ENCODE results near the gene TMPO. TPM values are rescaled to one million over a fixed set of nuclear protein-coding genes. Genes with fewer than 3 reads are reported as not detected.
"Not testable (repeated sequence)": the region's sequence is repeated elsewhere in the genome, so short reads cannot be mapped to it uniquely, and the experiment has no call there.

Gene TMPO
- polyA plus RNA-seq (ENCODE audit: insufficient read length in 10 of 10), result 100 to 1,000 TPM in 2 of 10 donors, 10 to 100 TPM in 8; 55.8 to 114 (median 82.6) TPM
- long read RNA-seq, donor 1, full-length matches to known transcripts, result 11 of 18 reads
- long read RNA-seq, donor 1, partial matches to known transcripts, result 7 of 18 reads
- long read RNA-seq, donor 1, other reads (novel, unspliced or antisense), result 0 of 18 reads
- long read RNA-seq, donor 2, full-length matches to known transcripts, result 5 of 55 reads
- long read RNA-seq, donor 2, partial matches to known transcripts, result 14 of 55 reads
- long read RNA-seq, donor 2, other reads (novel, unspliced or antisense), result 36 of 55 reads
- long read RNA-seq, donor 3, result 0 reads
- long read RNA-seq, donor 4, full-length matches to known transcripts, result 12 of 17 reads
- long read RNA-seq, donor 4, partial matches to known transcripts, result 5 of 17 reads
- long read RNA-seq, donor 4, other reads (novel, unspliced or antisense), result 0 of 17 reads
- long read RNA-seq, donor 5, full-length matches to known transcripts, result 15 of 124 reads
- long read RNA-seq, donor 5, partial matches to known transcripts, result 109 of 124 reads
- long read RNA-seq, donor 5, other reads (novel, unspliced or antisense), result 0 of 124 reads
- long read RNA-seq, donor 6, full-length matches to known transcripts, result 14 of 20 reads
- long read RNA-seq, donor 6, partial matches to known transcripts, result 6 of 20 reads
- long read RNA-seq, donor 6, other reads (novel, unspliced or antisense), result 0 of 20 reads
- long read RNA-seq, donor 7, full-length matches to known transcripts, result 15 of 15 reads
- long read RNA-seq, donor 7, partial matches to known transcripts, result 0 of 15 reads
- long read RNA-seq, donor 7, other reads (novel, unspliced or antisense), result 0 of 15 reads
- long read RNA-seq, donor 8, full-length matches to known transcripts, result 10 of 10 reads
- long read RNA-seq, donor 8, partial matches to known transcripts, result 0 of 10 reads
- long read RNA-seq, donor 8, other reads (novel, unspliced or antisense), result 0 of 10 reads
- long read RNA-seq, donor 9, partial matches to known transcripts, result 14 of 14 reads
- long read RNA-seq, donor 9, other reads (novel, unspliced or antisense), result 0 of 14 reads

DNA sequence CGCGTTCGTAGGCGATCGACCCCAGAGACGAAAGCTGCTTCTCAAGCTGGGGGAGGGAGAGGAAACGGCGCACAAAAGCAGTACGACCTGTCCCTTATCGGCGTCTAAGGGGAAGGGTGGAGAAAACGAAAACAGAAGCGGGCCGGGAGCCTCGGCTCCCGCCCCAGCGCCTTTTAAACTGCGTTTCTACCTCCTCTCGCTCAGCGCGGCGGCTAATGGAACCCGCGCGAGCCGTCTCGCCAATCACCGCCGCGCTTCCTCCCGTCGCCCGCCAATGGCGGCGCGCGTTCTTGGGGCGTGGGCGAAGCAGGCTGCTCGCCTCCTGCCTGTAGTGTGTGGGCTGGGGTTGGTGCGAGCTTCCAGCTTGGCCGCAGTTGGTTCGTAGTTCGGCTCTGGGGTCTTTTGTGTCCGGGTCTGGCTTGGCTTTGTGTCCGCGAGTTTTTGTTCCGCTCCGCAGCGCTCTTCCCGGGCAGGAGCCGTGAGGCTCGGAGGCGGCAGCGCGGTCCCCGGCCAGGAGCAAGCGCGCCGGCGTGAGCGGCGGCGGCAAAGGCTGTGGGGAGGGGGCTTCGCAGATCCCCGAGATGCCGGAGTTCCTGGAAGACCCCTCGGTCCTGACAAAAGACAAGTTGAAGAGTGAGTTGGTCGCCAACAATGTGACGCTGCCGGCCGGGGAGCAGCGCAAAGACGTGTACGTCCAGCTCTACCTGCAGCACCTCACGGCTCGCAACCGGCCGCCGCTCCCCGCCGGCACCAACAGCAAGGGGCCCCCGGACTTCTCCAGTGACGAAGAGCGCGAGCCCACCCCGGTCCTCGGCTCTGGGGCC lies at the start of gene TMPO:
Gene TMPO (plus strand): TSS at position 304 of the 824 bp plus-strand sequence. CDS start 278 bp downstream, at position 582.
- peak; percentile 95 to 99 (median 98) for DNase-seq

GRCh38 chr12:98465950-98466602 lies 49.3 kb upstream of the TMPO start:
- no peak for DNase-seq

- DNase-seq, result no peak
Measured at GRCh38 chr12:98466640-98467400, 48.6 kb upstream of the TMPO start.

GRCh38 chr12:98469109-98469508 lies 46.3 kb upstream of the TMPO start:
- DNase-seq, result no peak

- no peak for DNase-seq
Measured at GRCh38 chr12:98470469-98471082, 44.8 kb upstream of the TMPO start.

GRCh38 chr12:98471085-98471484 lies 44.3 kb upstream of the TMPO start:
- DNase-seq, result no peak

- DNase-seq, result no peak
Measured at GRCh38 chr12:98475565-98475908, 39.9 kb upstream of the TMPO start.

GRCh38 chr12:98478606-98479005 lies 36.8 kb upstream of the TMPO start:
- DNase-seq, result no peak

DNA sequence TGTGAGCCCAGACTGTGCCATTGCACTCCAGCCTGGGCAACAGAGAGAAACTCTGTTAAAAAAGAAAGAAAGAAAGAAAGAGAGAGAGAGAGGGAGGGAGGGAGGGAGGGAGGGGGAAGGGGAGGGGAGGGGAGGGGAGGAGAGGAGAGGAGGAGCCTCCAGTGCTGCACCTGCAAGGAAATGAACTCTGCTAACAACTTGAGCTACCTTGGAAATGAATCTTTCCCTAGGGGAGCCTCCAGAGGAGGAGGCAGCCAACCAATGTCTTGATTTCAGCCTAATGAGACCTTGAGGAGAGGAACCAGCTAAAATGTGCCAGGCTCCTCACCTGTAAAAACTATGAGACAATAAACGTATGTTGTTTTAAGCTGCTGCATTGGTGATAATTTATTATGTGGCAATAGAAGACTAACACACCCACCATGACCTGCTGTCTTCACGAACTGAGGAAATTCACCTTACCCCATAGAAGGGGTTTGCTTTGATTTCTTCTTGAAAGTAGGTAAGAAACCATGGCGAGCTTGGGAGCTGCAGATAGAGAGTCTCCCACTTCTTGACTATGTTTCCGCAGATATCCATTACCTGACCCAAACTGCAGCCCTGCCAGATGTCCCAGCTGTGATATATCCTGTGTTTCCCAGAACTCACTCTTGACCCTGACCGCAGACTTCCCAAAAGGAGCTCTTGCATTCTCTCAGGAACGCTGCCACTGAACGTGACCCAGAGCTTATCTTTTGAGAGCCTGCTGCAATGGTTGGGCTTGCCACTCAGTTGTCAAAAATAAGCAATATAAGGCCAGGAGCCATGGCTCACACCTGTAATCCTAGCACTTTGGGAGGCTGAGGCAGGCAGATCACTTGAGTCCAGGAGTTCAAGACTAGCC lies 31.5 kb upstream of the TMPO start:
- DNase-seq, result no peak

DNA sequence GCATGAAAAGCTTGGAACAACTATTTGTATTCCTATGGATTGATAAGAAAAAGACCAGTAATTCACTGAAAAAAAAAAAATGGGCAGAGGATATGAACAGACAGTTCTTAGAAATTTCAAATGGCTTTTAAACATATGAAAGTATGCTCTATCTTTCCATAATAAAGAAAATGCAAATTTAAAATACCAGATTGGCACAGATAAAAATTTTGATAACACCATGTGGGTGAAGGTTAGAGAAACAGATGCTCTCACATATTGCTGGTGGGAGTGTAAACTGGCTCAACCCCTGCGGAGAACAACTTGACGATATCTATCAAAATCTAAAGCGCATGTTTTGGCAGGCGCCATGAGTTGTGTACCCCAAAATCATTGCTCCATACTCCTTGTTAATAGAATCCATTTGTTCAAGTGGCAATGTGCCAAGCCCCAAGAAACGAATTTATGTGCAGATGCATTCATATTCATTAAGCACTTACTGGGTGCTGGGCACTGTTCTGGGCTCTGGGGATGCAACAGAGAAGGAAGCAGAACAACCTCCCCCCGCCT lies 29.5 kb upstream of the TMPO start:
- DNase-seq, result no peak

DNA sequence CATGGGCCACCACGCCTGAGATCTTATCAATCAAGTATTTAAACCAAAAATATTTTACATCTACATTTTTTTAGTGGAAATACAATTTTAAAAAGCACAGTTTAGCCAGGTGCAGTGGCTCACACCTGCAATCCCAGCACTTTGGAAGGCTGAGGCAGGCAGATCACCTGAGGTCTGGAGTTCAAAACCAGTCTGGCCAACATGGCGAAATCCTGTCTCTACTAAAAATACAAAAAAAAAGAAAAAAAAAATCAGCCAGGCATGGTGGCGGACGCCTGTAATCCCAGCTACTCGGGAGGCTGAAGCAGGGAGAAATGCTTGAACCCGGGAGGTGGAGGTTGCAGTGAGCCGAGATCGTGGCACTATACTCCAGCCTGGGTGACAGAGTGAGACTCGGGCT lies 27.0 kb upstream of the TMPO start:
- not testable (repeated sequence) for DNase-seq

GRCh38 chr12:98489176-98489575 lies 26.2 kb upstream of the TMPO start:
- DNase-seq, result no peak

DNA sequence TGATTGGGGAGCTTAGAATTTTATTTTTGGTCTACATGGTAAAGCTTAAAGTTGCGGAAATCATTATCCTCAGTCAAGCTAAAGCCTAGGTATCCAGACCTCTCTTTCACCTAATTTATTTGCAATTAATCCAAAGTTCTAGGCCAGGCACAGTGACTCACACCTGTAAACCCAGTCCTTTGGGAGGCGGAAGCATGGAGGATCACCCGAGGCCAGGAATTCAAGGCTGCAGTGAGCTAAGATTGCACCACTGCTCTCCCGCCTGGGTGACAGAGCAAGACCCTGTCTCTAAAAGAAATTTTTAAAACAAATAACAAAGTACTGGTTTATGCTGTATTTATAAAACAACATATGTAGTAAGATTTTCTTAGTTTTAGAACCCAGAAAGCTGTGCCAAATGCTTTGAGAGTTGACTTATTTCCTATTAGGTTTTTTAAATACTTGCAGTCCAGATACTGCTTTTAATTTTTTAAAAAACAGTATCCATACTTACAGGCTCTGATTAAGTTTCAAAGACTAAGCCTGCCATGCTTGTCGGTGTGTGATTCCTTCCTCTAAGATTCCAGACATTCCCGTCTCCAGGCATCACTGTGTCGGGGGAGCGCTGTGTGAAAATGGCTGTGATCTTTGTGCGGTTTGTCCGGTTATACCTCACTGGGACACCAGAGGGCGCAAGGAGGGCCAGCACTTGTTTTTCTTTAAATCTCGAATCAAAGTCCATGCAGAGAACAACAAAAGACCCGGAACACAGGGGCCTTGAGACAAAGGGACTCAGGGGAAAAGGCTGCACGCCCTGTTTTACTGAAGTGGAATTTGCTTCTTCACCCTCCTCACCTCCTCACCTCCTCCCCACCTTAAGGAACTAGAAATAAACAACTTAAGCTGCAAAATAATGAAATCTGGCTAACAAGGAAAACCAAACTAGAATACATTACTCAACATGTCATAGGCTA lies 24.6 kb upstream of the TMPO start:
- DNase-seq, result peak; percentile 92 to 95 (median 92)

DNA sequence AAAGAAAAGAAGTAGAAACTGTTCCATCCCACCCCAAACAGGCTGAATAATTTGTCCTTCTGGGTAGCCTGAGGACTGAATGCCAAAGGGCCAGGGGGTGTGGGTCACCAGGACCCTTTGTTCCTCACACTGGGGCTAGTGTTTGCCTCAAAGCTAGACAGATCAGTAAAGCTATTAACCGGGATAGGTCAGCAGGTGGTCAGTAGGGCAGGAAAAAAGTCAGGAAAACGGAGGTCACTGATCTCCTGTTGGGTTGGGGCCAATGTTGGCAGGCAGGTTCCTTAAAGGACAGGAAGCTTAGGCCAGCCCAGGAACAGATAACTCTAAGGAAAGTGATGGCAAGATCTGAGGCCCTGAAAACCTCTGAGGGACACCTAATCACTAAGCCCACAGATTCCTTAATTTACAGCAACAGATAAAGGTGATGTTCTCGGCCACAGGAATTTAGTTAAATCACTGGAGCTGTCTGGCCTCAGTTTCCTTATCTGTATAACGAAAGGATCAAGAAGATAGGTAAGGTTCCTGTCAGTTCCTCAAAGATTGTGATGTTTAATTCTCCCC lies 22.7 kb upstream of the TMPO start:
- DNase-seq, result no peak

GRCh38 chr12:98501266-98501629 lies 14.1 kb upstream of the TMPO start:
- not testable (repeated sequence) for DNase-seq

DNA sequence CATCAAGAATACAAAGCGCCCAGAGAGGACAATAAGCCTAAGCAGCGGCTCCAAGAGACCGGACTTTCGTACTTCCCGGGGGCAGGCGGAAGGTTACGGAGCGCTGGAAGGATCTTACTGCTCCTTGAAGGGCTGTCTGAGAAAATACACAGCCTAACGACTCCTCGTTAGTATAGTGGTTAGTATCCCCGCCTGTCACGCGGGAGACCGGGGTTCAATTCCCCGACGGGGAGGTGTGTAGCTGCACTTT lies 12.1 kb upstream of the TMPO start:
- DNase-seq, result peak in 2 of 3 donors; percentile 97
